Lower lobe of right lung (tissue), 2 donors: ENCODE measurements around the gene PHF1. TPM values are rescaled to one million over a fixed set of nuclear protein-coding genes. Genes with fewer than 3 reads are reported as not detected.

Source experiments
- ATAC-seq, 2 donors: fragments of 200-7000 bp; cut with Tn5 transposase; one replicate each; pipeline ENCODE4 v1.9.1; 2020 to 2022; ENCODE audit warnings: mild to moderate bottlenecking in 2 of 2, moderate library complexity in 2 of 2
- DNase-seq: peaks from one replicate; pipeline ENCODE4 v3.0.0-alpha.2; 2020
- H3K27ac ChIP-seq: fragments of 200-600 bp; one replicate; pipeline ENCODE4 v1.8.0; 2022
- H3K27me3 ChIP-seq: fragments of 200-600 bp; one replicate; pipeline ENCODE4 v1.8.0; 2022; ENCODE audit warnings: low read depth
- H3K36me3 ChIP-seq: fragments of 200-600 bp; one replicate; pipeline ENCODE4 v1.8.0; 2022; ENCODE audit warnings: mild to moderate bottlenecking
- H3K4me1 ChIP-seq: fragments of 200-600 bp; one replicate; pipeline ENCODE4 v1.8.0; 2022
- H3K4me3 ChIP-seq: fragments of 200-600 bp; one replicate; pipeline ENCODE4 v1.8.0; 2022; ENCODE audit warnings: mild to moderate bottlenecking
- H3K9me3 ChIP-seq: fragments of 200-600 bp; one replicate; pipeline ENCODE4 v1.8.0; 2022
- intact Hi-C: fragments of 100-400 bp; cut with DNase I; formaldehyde crosslinking; loops from one replicate; pipeline ENCODE4 v1.11.0; 2022
- total RNA-seq: library from RNA; stranded (reverse); fragmentation: NEBNext Ultra II Directional; extraction: Animal tissue kit (Norgen Biotek cat#: 25700); gene quantifications from one replicate; pipeline ENCODE4 v1.2.1, GENCODE V29; 2021
- TF ChIP-seq, protein P1 (sequence below): fragments of 200-600 bp; IDR thresholded peaks from one replicate; pipeline ENCODE4 v1.8.0; 2022; ENCODE audit warnings: antibody characterized with exemption, mild to moderate bottlenecking
- donor health status: DM: no; HTN: yes; CAD: no; lungs with severe emphysema.

Gene PHF1
- total RNA-seq, 1 donor from 2014 or later = 69.7 TPM

- ATAC-seq (no peak), DNase-seq (no peak)
- no peaks in the 10 kb centered on the region for H3K27me3 ChIP-seq
- H3K9me3 ChIP-seq = no peaks in the 10 kb centered on the region
- H3K27ac ChIP-seq = no peak overlapping the region
- TF ChIP-seq, protein P1, sequence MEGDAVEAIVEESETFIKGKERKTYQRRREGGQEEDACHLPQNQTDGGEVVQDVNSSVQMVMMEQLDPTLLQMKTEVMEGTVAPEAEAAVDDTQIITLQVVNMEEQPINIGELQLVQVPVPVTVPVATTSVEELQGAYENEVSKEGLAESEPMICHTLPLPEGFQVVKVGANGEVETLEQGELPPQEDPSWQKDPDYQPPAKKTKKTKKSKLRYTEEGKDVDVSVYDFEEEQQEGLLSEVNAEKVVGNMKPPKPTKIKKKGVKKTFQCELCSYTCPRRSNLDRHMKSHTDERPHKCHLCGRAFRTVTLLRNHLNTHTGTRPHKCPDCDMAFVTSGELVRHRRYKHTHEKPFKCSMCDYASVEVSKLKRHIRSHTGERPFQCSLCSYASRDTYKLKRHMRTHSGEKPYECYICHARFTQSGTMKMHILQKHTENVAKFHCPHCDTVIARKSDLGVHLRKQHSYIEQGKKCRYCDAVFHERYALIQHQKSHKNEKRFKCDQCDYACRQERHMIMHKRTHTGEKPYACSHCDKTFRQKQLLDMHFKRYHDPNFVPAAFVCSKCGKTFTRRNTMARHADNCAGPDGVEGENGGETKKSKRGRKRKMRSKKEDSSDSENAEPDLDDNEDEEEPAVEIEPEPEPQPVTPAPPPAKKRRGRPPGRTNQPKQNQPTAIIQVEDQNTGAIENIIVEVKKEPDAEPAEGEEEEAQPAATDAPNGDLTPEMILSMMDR = no peak
- peak overlapping the region; percentile 85 for H3K4me3 ChIP-seq
- peaks cover 58% of the 10 kb centered on the region for H3K4me1 ChIP-seq
- intact Hi-C loops = no loop called here
- peaks cover 46% of the 10 kb centered on the region for H3K36me3 ChIP-seq
Measured at GRCh38 chr6:33416386-33417127, 5.7 kb downstream of the PHF1 start.

- no peaks in the 10 kb centered on the region for H3K27me3 ChIP-seq
- peaks cover 44% of the 10 kb centered on the region for H3K36me3 ChIP-seq
- H3K27ac ChIP-seq = peak overlapping the region; percentile 94
- peak in 1 of 2 donors; percentile 9 for ATAC-seq
- intact Hi-C loops = no loop called here
- TF ChIP-seq, protein P1 = no peak
- no peak for DNase-seq
- no peaks in the 10 kb centered on the region for H3K9me3 ChIP-seq
- peaks cover 51% of the 10 kb centered on the region for H3K4me1 ChIP-seq
- H3K4me3 ChIP-seq = peak overlapping the region; percentile 85
Measured at GRCh38 chr6:33417128-33417902, 6.5 kb downstream of the PHF1 start.

GRCh38 chr6:33417903-33418689 is 7.3 kb downstream of the PHF1 start, which contains the start of gene CUTA:
CUTA (minus strand) TSS chr6:33418107; CDS start chr6:33418000, 107 bp downstream.
- TF ChIP-seq, protein P1 = peak; percentile 35
- peak; percentile 97 for ATAC-seq
- intact Hi-C loops = no loop called here

GRCh38 chr6:33418690-33419291 is 8.0 kb downstream of the PHF1 start:
- Histone ChIP-seq H3K4me1 (peaks cover 38% of the 10 kb centered on the region), H3K9me3 (no peaks in the 10 kb centered on the region), H3K27me3 (no peaks in the 10 kb centered on the region), H3K36me3 (peaks cover 29% of the 10 kb centered on the region), H3K4me3 (peak overlapping the region; percentile 85), H3K27ac (peak overlapping the region; percentile 94)
- ATAC-seq (no peak), DNase-seq (no peak)
- intact Hi-C loops = no loop called here
- TF ChIP-seq, protein P1 = no peak

More at GRCh38 chr6:33417903-33418689, 7.3 kb downstream of the PHF1 start, which contains the start of gene CUTA:
- DNase-seq = peak; percentile 100
- Histone ChIP-seq H3K9me3 (no peaks in the 10 kb centered on the region), H3K4me3 (peak within 1 kb of the TSS; percentile 85), H3K27me3 (no peaks in the 10 kb centered on the region), H3K27ac (peak within 1 kb of the TSS; percentile 94), H3K4me1 (peaks cover 43% of the 10 kb centered on the region), H3K36me3 (peaks cover 36% of the 10 kb centered on the region)
